ENCODE results near the gene ADCY7.

Gene ADCY7

GRCh38 chr16:50248845-50249244, 17.5 kb upstream of the ADCY7 start:
- no peak for DNase-seq (ENCODE audit: low spot score)

- no peak for DNase-seq (ENCODE audit: low spot score)
Measured at GRCh38 chr16:50251375-50252081, 14.8 kb upstream of the ADCY7 start.

- peak; percentile 42 for DNase-seq (ENCODE audit: low spot score)
Measured at GRCh38 chr16:50252082-50252611, 14.2 kb upstream of the ADCY7 start.

GRCh38 chr16:50252874-50253513, 13.4 kb upstream of the ADCY7 start:
- DNase-seq (ENCODE audit: low spot score) = no peak

- no peak for DNase-seq (ENCODE audit: low spot score)
Measured at GRCh38 chr16:50253514-50253910, 12.8 kb upstream of the ADCY7 start.

- no peak for DNase-seq (ENCODE audit: low spot score)
Measured at GRCh38 chr16:50254072-50254471, 12.3 kb upstream of the ADCY7 start.

- DNase-seq (ENCODE audit: low spot score) = no peak
Measured at GRCh38 chr16:50255538-50255937, 10.8 kb upstream of the ADCY7 start.

GRCh38 chr16:50256604-50257003, 9.7 kb upstream of the ADCY7 start:
- DNase-seq (ENCODE audit: low spot score) = no peak

- no peak for DNase-seq (ENCODE audit: low spot score)
Measured at GRCh38 chr16:50257876-50258275, 8.5 kb upstream of the ADCY7 start.

- no peak for DNase-seq (ENCODE audit: low spot score)
Measured at GRCh38 chr16:50259334-50260205, 6.8 kb upstream of the ADCY7 start.

GRCh38 chr16:50260206-50261159, 5.9 kb upstream of the ADCY7 start:
- DNase-seq (ENCODE audit: low spot score) = no peak

- DNase-seq (ENCODE audit: low spot score) = no peak
Measured at GRCh38 chr16:50261160-50261706, 5.1 kb upstream of the ADCY7 start.

- DNase-seq (ENCODE audit: low spot score) = no peak
Measured at GRCh38 chr16:50261707-50262235, 4.6 kb upstream of the ADCY7 start.

GRCh38 chr16:50263060-50263909, 3.1 kb upstream of the ADCY7 start:
- no peak for DNase-seq (ENCODE audit: low spot score)

- DNase-seq (ENCODE audit: low spot score) = no peak
Measured at GRCh38 chr16:50263940-50264929, 2.1 kb upstream of the ADCY7 start.

- DNase-seq (ENCODE audit: low spot score) = no peak
Measured at GRCh38 chr16:50265260-50265659, 1.1 kb upstream of the ADCY7 start.

GRCh38 chr16:50265716-50266336, 525 bp upstream of the ADCY7 start:
- no peak for DNase-seq (ENCODE audit: low spot score)

- DNase-seq (ENCODE audit: low spot score) = no peak
Measured at GRCh38 chr16:50267151-50267631, 840 bp downstream of the ADCY7 start.

Data from putamen (tissue), 1 donor.